Endothelial cell of umbilical vein (primary cell): Measurements from ENCODE around the gene DLG1. TPM values are rescaled to one million over a fixed set of nuclear protein-coding genes. Genes with fewer than 3 reads are reported as not detected.

Experiments
- BruUV-seq: library from RNA; stranded (reverse); fragments of 400-500 nt; replicated peaks from 2 replicates; lab custom pipeline; 2021; lab: Mats Ljungman, UMichigan
- CTCF ChIA-PET: fragments of 300-600, 350-600 bp; sonication (Branson Sonifier 250); formaldehyde crosslinking; loops from one replicate; lab custom pipeline; 2021; ENCODE audit warnings: antibody characterized with exemption, inconsistent platforms; lab: Charles Lee
- POLR2A ChIA-PET: fragments of 300-600, 350-600 bp; sonication (Branson Sonifier 250); formaldehyde crosslinking; loops from one replicate; lab custom pipeline; 2021; ENCODE audit warnings: antibody characterized with exemption, inconsistent platforms; lab: Charles Lee
- DNase-seq: peaks from one replicate; pipeline ENCODE4 v3.0.0-alpha.2; 2011; ENCODE audit warnings: low read depth, low spot score
- FAIRE-seq: peaks from 2 replicates; lab custom pipeline; 2011; peaks lifted over from hg19 to GRCh38; lab: Jason Lieb, UNC
- H2AFZ ChIP-seq: 2 replicates; pipeline ENCODE4 v1.6.0; 2012; ENCODE audit warnings: low read depth, low read length, control low read depth, inconsistent platforms
- H3K27ac ChIP-seq: 2 replicates; pipeline ENCODE4 v1.5.1; 2011; ENCODE audit warnings: low read depth, mild to moderate bottlenecking, control low read depth, low read length, moderate library complexity; ENCODE audit not compliant: insufficient read depth
- H3K27me3 ChIP-seq, 2 experiments: 2 replicates each; pipeline versions ENCODE4 v1.6.0 to v1.6.1; 2011; ENCODE audit warnings: low read length in 2 of 2, mixed read lengths in 1 of 2; ENCODE audit not compliant: control insufficient read depth in 2 of 2, insufficient read depth in 2 of 2
- H3K36me3 ChIP-seq, 2 experiments: 2 replicates in 1 of 2; 3 replicates in 1 of 2; pipeline ENCODE4 v1.5.1; 2011; ENCODE audit warnings: low read length in 2 of 2, mild to moderate bottlenecking in 1 of 2, moderate library complexity in 1 of 2; ENCODE audit not compliant: control insufficient read depth in 2 of 2, insufficient read depth in 2 of 2; ENCODE audit errors: extremely low read depth in 1 of 2
- H3K4me1 ChIP-seq: 3 replicates; pipeline ENCODE4 v1.5.1; 2011; ENCODE audit warnings: mild to moderate bottlenecking, low read length; ENCODE audit not compliant: control insufficient read depth, insufficient read depth; ENCODE audit errors: extremely low read depth
- H3K4me2 ChIP-seq: 2 replicates; pipeline ENCODE4 v1.6.1; 2011; ENCODE audit warnings: low read length, control low read depth, mixed read lengths; ENCODE audit not compliant: insufficient read depth
- H3K4me3 ChIP-seq, 3 experiments: fragments of 200-600 bp in 1 of 3; sonication (generic), shearing (Covaris generic) in 1 of 3; replicated peaks in 1 of 3; 2 replicates each; pipeline ENCODE4 v1.5.1; 2011 to 2016; ENCODE audit warnings: control low read depth in 3 of 3, low read length in 3 of 3, mild to moderate bottlenecking in 2 of 3, inconsistent platforms in 1 of 3, low read depth in 1 of 3, moderate library complexity in 1 of 3; ENCODE audit not compliant: insufficient read depth in 1 of 3
- H3K79me2 ChIP-seq: 2 replicates; pipeline ENCODE4 v1.6.0; 2012; ENCODE audit warnings: low read length, inconsistent platforms; ENCODE audit not compliant: control insufficient read depth, insufficient read depth
- H3K9ac ChIP-seq: replicated peaks from 2 replicates; pipeline ENCODE3; 2011; ENCODE audit warnings: low read length, control low read depth; ENCODE audit not compliant: insufficient read depth; ENCODE audit errors: extremely low read depth
- H3K9me1 ChIP-seq: replicated peaks from 3 replicates; pipeline ENCODE4 v1.6.0; 2011; ENCODE audit warnings: mild to moderate bottlenecking, low read length; ENCODE audit not compliant: control insufficient read depth, insufficient read depth; ENCODE audit errors: extremely low read depth
- H3K9me3 ChIP-seq: replicated peaks from 2 replicates; pipeline ENCODE4 v1.5.1; 2012; ENCODE audit warnings: low read length, inconsistent platforms; ENCODE audit not compliant: control insufficient read depth, insufficient read depth
- H4K20me1 ChIP-seq: replicated peaks from 2 replicates; pipeline ENCODE3; 2011; ENCODE audit warnings: mild to moderate bottlenecking, low read length; ENCODE audit not compliant: control insufficient read depth, insufficient read depth; ENCODE audit errors: extremely low read depth
- CTCF ChIP-seq, 2 donors: IDR thresholded peaks; 1 replicate in 1 of 2; 2 replicates in 1 of 2; pipeline ENCODE4 v1.5.1; 2011; ENCODE audit warnings: low read length in 2 of 2, mild to moderate bottlenecking in 2 of 2, moderate library complexity in 2 of 2, control low read depth in 1 of 2, inconsistent platforms in 1 of 2, low read depth in 1 of 2; ENCODE audit not compliant: insufficient read depth in 1 of 2; ENCODE audit errors: extremely low read depth in 1 of 2
- EZH2 ChIP-seq: IDR thresholded peaks from 2 replicates; pipeline ENCODE4 v1.6.1; 2012; ENCODE audit warnings: borderline replicate concordance, low read depth, mild to moderate bottlenecking, moderate library complexity, low read length, inconsistent platforms; ENCODE audit not compliant: severe bottlenecking
- FOS ChIP-seq: IDR thresholded peaks from 2 replicates; pipeline ENCODE4 v1.6.1; 2011; ENCODE audit warnings: mild to moderate bottlenecking, low read length, moderate library complexity, borderline replicate concordance; ENCODE audit not compliant: insufficient read depth
- GATA2 ChIP-seq: IDR thresholded peaks from 2 replicates; pipeline ENCODE4 v1.7.0; 2011; ENCODE audit warnings: low read depth, mild to moderate bottlenecking, moderate library complexity, mixed read lengths, low read length; ENCODE audit not compliant: insufficient read length, insufficient read depth
- JUN ChIP-seq: IDR thresholded peaks from 2 replicates; pipeline ENCODE4 v1.6.1; 2011; ENCODE audit warnings: borderline replicate concordance, low read depth; ENCODE audit not compliant: insufficient read length, insufficient read depth
- MAX ChIP-seq: IDR thresholded peaks from 2 replicates; pipeline ENCODE4 v1.6.1; 2011; ENCODE audit not compliant: insufficient read depth, insufficient read length
- MYC ChIP-seq: IDR thresholded peaks from one replicate; pipeline ENCODE4 v1.6.1; 2011; ENCODE audit warnings: mild to moderate bottlenecking, low read depth, low read length
- POLR2A ChIP-seq: IDR thresholded peaks from 2 replicates; pipeline ENCODE4 v1.6.1; 2012; ENCODE audit warnings: low read depth, mild to moderate bottlenecking, control low read depth, low read length
- POLR2AphosphoS5 ChIP-seq: IDR thresholded peaks from 2 replicates; pipeline ENCODE4 v1.6.1; 2012; ENCODE audit warnings: low read depth, mild to moderate bottlenecking, control low read depth, low read length, moderate library complexity; ENCODE audit not compliant: insufficient read depth
- dilution Hi-C: fragments of 300-500 bp; cut with MboI; formaldehyde crosslinking; loops from one replicate; pipeline ENCODE4 v1.15.0; 2019; ENCODE audit warnings: low sequenced_read_pairs; ENCODE audit not compliant: extremely low pct_ligation_motif_present
- intact Hi-C: fragments of 100-400 bp; cut with micrococcal nuclease; formaldehyde crosslinking; loops from one replicate; pipeline ENCODE4 v1.10.0; 2022
- polyA plus RNA-seq, 4 experiments: library from polyadenylated mRNA; depleted of rRNA in 3 of 4; stranded (reverse) in 3 of 4; unstranded in 1 of 4; fragments of >200 nt; gene quantifications; 2 replicates each; pipeline versions ENCODE4 v1.2.1 to v1.2.3, GENCODE V29; 2011 to 2012; ENCODE audit warnings: missing spikeins in 1 of 4
- total RNA-seq: library from RNA; stranded (reverse); gene quantifications from 2 replicates; pipeline ENCODE4 v1.2.3, GENCODE V29; 2021

DLG1 gene
- total and polyA plus RNA-seq, 2 donors (not counting 3 experiments of a cell fraction or from before 2014, with no cell fraction given) = 26.5 to 80.1 TPM

GRCh38 chr3:197237897-197238296 is 60.5 kb downstream of the DLG1 start:
- Histone ChIP-seq H2AFZ (no peak overlapping the region), H3K9me3 (no peaks in the 10 kb centered on the region), H3K4me1 (no peaks in the 10 kb centered on the region), H3K9ac (no peak overlapping the region), H3K9me1 (no peaks in the 10 kb centered on the region), H3K4me2 (no peak overlapping the region), H3K27me3 (no peaks in the 10 kb centered on the region), H3K36me3 (no peaks in the 10 kb centered on the region), H3K4me3 (no peak overlapping the region), H3K27ac (no peak overlapping the region), H4K20me1 (peaks cover 12% of the 10 kb centered on the region), H3K79me2 (peaks cover 95% of the 10 kb centered on the region)
- DNase-seq (no peak), FAIRE-seq (no peak)
- ChIA-PET POLR2A (no interaction called here), CTCF (interaction anchor here (0.7 to 1.6 kb wide), 4 partner anchors 8 to 264 kb away, joined by 3 to 7 read pairs (median 3); no protein-coding TSS in a partner anchor)
- TF ChIP-seq JUN = no peak
- TF ChIP-seq POLR2A = no peak
- no peak for TF ChIP-seq MYC
- TF ChIP-seq MAX = no peak
- no peak for TF ChIP-seq POLR2AphosphoS5
- no peak for TF ChIP-seq EZH2
- no peak for TF ChIP-seq CTCF (IDR thresholded peaks at IDR 0.05; ENCODE audit: extremely low read depth in 1 of 2, insufficient read depth in 1 of 2, low read depth in 1 of 2, low read length in 2 of 2)
- no peak for TF ChIP-seq FOS
- no peak for TF ChIP-seq GATA2
- intact Hi-C loops (no loop called here), dilution Hi-C loops (no loop called here)
- no TSS peak for BruUV-seq
